K562 (cell line): Measurements from ENCODE around the gene ATM. TPM values are rescaled to one million over a fixed set of nuclear protein-coding genes. Genes with fewer than 3 reads are reported as not detected.

Experiments used
- ARHGAP35 ChIP-seq: fragments of 450-650 bp; IDR thresholded peaks from 2 replicates; pipeline ENCODE4 v1.6.1; 2018; ENCODE audit not compliant: partially characterized antibody
- COPS2 ChIP-seq: fragments of 450-650 bp; conservative IDR thresholded peaks from 2 replicates; pipeline ENCODE4 v1.6.1; 2016; ENCODE audit warnings: mild to moderate bottlenecking, moderate library complexity
- FIP1L1 ChIP-seq: fragments of 200-400 bp; formaldehyde crosslinking; IDR thresholded peaks from 2 replicates; pipeline ENCODE4 v1.6.1; 2018; ENCODE audit warnings: mild to moderate bottlenecking, low read depth, low read length; ENCODE audit not compliant: poor library complexity, severe bottlenecking
- HLTF ChIP-seq: fragments of 450-650 bp; IDR thresholded peaks from 2 replicates; pipeline ENCODE4 v1.6.1; 2016
- JUND ChIP-seq, 2 experiments: IDR thresholded peaks; 2 replicates in 1 of 2; 3 replicates in 1 of 2; pipeline ENCODE4 v1.6.1; 2011; ENCODE audit warnings: borderline replicate concordance in 2 of 2, low read depth in 2 of 2, low read length in 2 of 2, improper control_type of control experiment in 1 of 2, missing biosample characterization in 1 of 2, missing genetic modification characterization in 1 of 2, missing genetic modification reagents in 1 of 2
- MTA2 ChIP-seq: fragments of 450-650 bp; IDR thresholded peaks from 2 replicates; pipeline ENCODE4 v1.6.1; 2016; ENCODE audit warnings: low read depth
- NCOA2 ChIP-seq, 2 experiments: fragments of 450-650 bp; IDR thresholded peaks; 2 replicates each; pipeline ENCODE4 v1.6.1; 2018; ENCODE audit warnings: mild to moderate bottlenecking in 2 of 2, moderate library complexity in 1 of 2; ENCODE audit not compliant: partially characterized antibody in 2 of 2
- NFE2 ChIP-seq: IDR thresholded peaks from 2 replicates; pipeline ENCODE4 v1.6.1; 2014; ENCODE audit warnings: antibody characterized with exemption, low read depth
- NR2F6 ChIP-seq: fragments of 450-650 bp; formaldehyde crosslinking; IDR thresholded peaks from 2 replicates; pipeline ENCODE4 v1.4.0; 2020; ENCODE audit warnings: mild to moderate bottlenecking
- TRIM28 ChIP-seq: fragments of 450-650 bp; IDR thresholded peaks from 2 replicates; pipeline ENCODE4 v1.6.1; 2017
- ZNF408 ChIP-seq: fragments of 250-450 bp; sonication (Bioruptor Pico); IDR thresholded peaks from 2 replicates; pipeline ENCODE4 v1.4.0; 2020; ENCODE audit warnings: low read depth, mild to moderate bottlenecking, moderate library complexity
- ZNF668 ChIP-seq: fragments of 250-450 bp; sonication (Bioruptor Pico); IDR thresholded peaks from 2 replicates; pipeline ENCODE4 v1.8.0; 2022; ENCODE audit warnings: mild to moderate bottlenecking, inconsistent platforms
- ZNF707 ChIP-seq: fragments of 250-450 bp; sonication (Bioruptor Pico); conservative IDR thresholded peaks from 2 replicates; pipeline ENCODE4 v1.8.0; 2022; ENCODE audit warnings: inconsistent platforms, mild to moderate bottlenecking, moderate library complexity
- polyA plus RNA-seq, 8 experiments: library from polyadenylated mRNA; depleted of rRNA in 4 of 8; stranded (reverse) in 5 of 8; unstranded in 3 of 8; fragments of >200 nt; fragmentation: Nextera tagmentation in 2 of 8; fragmentation: Illumina TruSeq in 1 of 8; extraction: Ambion mirVana in 2 of 8; extraction: Trizol in 1 of 8; gene quantifications; 2 replicates each; pipeline versions ENCODE4 v1.2.1 to v1.2.3, GENCODE V29; 2011 to 2014; ENCODE audit warnings: inconsistent platforms in 1 of 8, missing spikeins in 1 of 8
- total RNA-seq, 7 experiments: library from RNA; depleted of rRNA in 6 of 7; stranded (reverse); fragments of >200 nt in 6 of 7; fragmentation: Illumina TruSeq in 2 of 7; extraction: Trizol in 2 of 7; gene quantifications; 2 replicates each; pipeline versions ENCODE4 v1.2.1 to v1.2.3, GENCODE V29; 2011 to 2021; ENCODE audit warnings: low replicate concordance in 1 of 7
- TF ChIP-seq, protein P1 (sequence below): fragments of 450-650 bp; IDR thresholded peaks from 2 replicates; pipeline ENCODE4 v1.7.0; 2016; ENCODE audit warnings: borderline replicate concordance
- TF ChIP-seq, protein P2 (sequence below): fragments of 450-650 bp; formaldehyde crosslinking; IDR thresholded peaks from 2 replicates; pipeline ENCODE4 v1.4.0; 2020; ENCODE audit warnings: mild to moderate bottlenecking
- TF ChIP-seq, protein P3 (sequence below): fragments of 450-650 bp; IDR thresholded peaks from 2 replicates; pipeline ENCODE4 v1.6.1; 2017; ENCODE audit warnings: antibody characterized with exemption
- TF ChIP-seq, protein P4 (sequence below): fragments of 250-450 bp; sonication (Bioruptor Pico); IDR thresholded peaks from 2 replicates; pipeline ENCODE4 v1.8.0; 2021; ENCODE audit warnings: moderate library complexity, mild to moderate bottlenecking, inconsistent platforms
- TF ChIP-seq, protein P5 (sequence below): sonication (generic); formaldehyde crosslinking; IDR thresholded peaks from 2 replicates; pipeline ENCODE4 v1.8.1; 2023; ENCODE audit warnings: mild to moderate bottlenecking, missing genetic modification reagents
- TF ChIP-seq, protein P6 (sequence below): fragments of 450-650 bp; formaldehyde crosslinking; IDR thresholded peaks from 2 replicates; pipeline ENCODE4 v1.4.0; 2020; ENCODE audit warnings: mild to moderate bottlenecking, moderate library complexity
- TF ChIP-seq, protein P7 (sequence below): fragments of 250-450 bp; sonication (Bioruptor Pico); IDR thresholded peaks from 2 replicates; pipeline ENCODE4 v1.8.0; 2021; ENCODE audit warnings: mild to moderate bottlenecking, moderate library complexity

Gene ATM
- total and polyA plus RNA-seq, 9 of the 15 experiments (the other 6 are each of a cell fraction or from before 2014, with no cell fraction given) = 8.3 to 46.8 (median 26.2) TPM

DNA sequence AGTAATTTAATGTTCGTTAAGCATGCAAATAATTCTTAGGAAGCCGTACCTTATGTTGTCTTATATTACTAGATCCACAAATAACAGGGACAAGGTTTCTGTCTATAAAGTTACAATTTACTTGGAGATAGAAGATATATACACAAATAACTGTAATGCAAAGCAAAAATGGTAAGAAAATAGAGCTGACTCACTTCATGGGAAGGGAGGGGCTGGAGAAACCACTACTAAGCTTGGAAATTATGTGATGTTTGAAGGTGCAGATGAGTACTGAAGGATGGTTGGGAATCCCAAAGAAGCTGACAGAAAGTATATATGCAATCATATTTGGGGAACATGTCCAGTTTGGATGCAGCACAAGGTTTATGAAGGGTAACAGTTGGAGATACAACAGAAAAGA is 4.4 kb upstream of the ATM start (continued):
- TF ChIP-seq ZNF668 (CRISPR knock-in tag) = no peak
- TF ChIP-seq, protein P1, sequence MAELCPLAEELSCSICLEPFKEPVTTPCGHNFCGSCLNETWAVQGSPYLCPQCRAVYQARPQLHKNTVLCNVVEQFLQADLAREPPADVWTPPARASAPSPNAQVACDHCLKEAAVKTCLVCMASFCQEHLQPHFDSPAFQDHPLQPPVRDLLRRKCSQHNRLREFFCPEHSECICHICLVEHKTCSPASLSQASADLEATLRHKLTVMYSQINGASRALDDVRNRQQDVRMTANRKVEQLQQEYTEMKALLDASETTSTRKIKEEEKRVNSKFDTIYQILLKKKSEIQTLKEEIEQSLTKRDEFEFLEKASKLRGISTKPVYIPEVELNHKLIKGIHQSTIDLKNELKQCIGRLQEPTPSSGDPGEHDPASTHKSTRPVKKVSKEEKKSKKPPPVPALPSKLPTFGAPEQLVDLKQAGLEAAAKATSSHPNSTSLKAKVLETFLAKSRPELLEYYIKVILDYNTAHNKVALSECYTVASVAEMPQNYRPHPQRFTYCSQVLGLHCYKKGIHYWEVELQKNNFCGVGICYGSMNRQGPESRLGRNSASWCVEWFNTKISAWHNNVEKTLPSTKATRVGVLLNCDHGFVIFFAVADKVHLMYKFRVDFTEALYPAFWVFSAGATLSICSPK = no peak
- TF ChIP-seq MTA2 = no peak
- peak; percentile 89 for TF ChIP-seq NFE2
- TF ChIP-seq NR2F6 (CRISPR knock-in tag) = no peak
- TF ChIP-seq, protein P2, sequence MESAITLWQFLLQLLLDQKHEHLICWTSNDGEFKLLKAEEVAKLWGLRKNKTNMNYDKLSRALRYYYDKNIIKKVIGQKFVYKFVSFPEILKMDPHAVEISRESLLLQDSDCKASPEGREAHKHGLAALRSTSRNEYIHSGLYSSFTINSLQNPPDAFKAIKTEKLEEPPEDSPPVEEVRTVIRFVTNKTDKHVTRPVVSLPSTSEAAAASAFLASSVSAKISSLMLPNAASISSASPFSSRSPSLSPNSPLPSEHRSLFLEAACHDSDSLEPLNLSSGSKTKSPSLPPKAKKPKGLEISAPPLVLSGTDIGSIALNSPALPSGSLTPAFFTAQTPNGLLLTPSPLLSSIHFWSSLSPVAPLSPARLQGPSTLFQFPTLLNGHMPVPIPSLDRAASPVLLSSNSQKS = no peak
- no peak for TF ChIP-seq FIP1L1
- TF ChIP-seq ARHGAP35 = no peak
- TF ChIP-seq, protein P3, sequence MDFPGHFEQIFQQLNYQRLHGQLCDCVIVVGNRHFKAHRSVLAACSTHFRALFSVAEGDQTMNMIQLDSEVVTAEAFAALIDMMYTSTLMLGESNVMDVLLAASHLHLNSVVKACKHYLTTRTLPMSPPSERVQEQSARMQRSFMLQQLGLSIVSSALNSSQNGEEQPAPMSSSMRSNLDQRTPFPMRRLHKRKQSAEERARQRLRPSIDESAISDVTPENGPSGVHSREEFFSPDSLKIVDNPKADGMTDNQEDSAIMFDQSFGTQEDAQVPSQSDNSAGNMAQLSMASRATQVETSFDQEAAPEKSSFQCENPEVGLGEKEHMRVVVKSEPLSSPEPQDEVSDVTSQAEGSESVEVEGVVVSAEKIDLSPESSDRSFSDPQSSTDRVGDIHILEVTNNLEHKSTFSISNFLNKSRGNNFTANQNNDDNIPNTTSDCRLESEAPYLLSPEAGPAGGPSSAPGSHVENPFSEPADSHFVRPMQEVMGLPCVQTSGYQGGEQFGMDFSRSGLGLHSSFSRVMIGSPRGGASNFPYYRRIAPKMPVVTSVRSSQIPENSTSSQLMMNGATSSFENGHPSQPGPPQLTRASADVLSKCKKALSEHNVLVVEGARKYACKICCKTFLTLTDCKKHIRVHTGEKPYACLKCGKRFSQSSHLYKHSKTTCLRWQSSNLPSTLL = no peak
- no peak for TF ChIP-seq ZNF707 (CRISPR knock-in tag)
- TF ChIP-seq, protein P4, sequence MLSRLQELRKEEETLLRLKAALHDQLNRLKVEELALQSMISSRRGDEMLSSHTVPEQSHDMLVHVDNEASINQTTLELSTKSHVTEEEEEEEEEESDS (CRISPR knock-in tag) = no peak
- no peak for TF ChIP-seq JUND (IDR thresholded peaks at IDR 0.05; ENCODE audit: borderline replicate concordance, low read depth, low read length)
- no peak for TF ChIP-seq JUND (tag; IDR thresholded peaks at IDR 0.05; ENCODE audit: borderline replicate concordance, low read depth, low read length)
- no peak for TF ChIP-seq NCOA2 (IDR thresholded peaks at IDR 0.05; ENCODE audit: partially characterized antibody in 2 of 2)
- no peak for TF ChIP-seq TRIM28
- TF ChIP-seq COPS2 = no peak
- TF ChIP-seq, protein P5, sequence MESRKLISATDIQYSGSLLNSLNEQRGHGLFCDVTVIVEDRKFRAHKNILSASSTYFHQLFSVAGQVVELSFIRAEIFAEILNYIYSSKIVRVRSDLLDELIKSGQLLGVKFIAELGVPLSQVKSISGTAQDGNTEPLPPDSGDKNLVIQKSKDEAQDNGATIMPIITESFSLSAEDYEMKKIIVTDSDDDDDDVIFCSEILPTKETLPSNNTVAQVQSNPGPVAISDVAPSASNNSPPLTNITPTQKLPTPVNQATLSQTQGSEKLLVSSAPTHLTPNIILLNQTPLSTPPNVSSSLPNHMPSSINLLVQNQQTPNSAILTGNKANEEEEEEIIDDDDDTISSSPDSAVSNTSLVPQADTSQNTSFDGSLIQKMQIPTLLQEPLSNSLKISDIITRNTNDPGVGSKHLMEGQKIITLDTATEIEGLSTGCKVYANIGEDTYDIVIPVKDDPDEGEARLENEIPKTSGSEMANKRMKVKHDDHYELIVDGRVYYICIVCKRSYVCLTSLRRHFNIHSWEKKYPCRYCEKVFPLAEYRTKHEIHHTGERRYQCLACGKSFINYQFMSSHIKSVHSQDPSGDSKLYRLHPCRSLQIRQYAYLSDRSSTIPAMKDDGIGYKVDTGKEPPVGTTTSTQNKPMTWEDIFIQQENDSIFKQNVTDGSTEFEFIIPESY (CRISPR knock-in tag) = no peak
- TF ChIP-seq ZNF408 (CRISPR knock-in tag) = no peak
- no peak for TF ChIP-seq HLTF
- TF ChIP-seq, protein P6, sequence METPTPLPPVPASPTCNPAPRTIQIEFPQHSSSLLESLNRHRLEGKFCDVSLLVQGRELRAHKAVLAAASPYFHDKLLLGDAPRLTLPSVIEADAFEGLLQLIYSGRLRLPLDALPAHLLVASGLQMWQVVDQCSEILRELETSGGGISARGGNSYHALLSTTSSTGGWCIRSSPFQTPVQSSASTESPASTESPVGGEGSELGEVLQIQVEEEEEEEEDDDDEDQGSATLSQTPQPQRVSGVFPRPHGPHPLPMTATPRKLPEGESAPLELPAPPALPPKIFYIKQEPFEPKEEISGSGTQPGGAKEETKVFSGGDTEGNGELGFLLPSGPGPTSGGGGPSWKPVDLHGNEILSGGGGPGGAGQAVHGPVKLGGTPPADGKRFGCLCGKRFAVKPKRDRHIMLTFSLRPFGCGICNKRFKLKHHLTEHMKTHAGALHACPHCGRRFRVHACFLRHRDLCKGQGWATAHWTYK = no peak
- TF ChIP-seq, protein P7, sequence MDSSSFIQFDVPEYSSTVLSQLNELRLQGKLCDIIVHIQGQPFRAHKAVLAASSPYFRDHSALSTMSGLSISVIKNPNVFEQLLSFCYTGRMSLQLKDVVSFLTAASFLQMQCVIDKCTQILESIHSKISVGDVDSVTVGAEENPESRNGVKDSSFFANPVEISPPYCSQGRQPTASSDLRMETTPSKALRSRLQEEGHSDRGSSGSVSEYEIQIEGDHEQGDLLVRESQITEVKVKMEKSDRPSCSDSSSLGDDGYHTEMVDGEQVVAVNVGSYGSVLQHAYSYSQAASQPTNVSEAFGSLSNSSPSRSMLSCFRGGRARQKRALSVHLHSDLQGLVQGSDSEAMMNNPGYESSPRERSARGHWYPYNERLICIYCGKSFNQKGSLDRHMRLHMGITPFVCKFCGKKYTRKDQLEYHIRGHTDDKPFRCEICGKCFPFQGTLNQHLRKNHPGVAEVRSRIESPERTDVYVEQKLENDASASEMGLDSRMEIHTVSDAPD = no peak
